Peyer's patch (tissue), 4 donors: ENCODE data around the gene KIF26B. TPM values are rescaled to one million over a fixed set of nuclear protein-coding genes. Genes with fewer than 3 reads are reported as not detected.

Source experiments
- DNase-seq, 3 donors: peaks; one replicate each; pipeline ENCODE4 v3.0.0-alpha.2; 2017 to 2019
- H3K27ac ChIP-seq, 4 donors: fragments of 200-600 bp; sonication (generic); one replicate each; pipeline ENCODE4 v1.5.1; 2016 to 2019
- H3K27me3 ChIP-seq, 2 donors: fragments of 200-600 bp; sonication (generic); one replicate each; pipeline ENCODE4 v1.5.1; 2019
- H3K36me3 ChIP-seq, 3 donors: fragments of 200-600 bp; sonication (generic); one replicate each; pipeline ENCODE4 v1.5.1; 2016 to 2019
- H3K4me1 ChIP-seq, 4 donors: fragments of 200-600 bp; sonication (generic); one replicate each; pipeline ENCODE4 v1.5.1; 2016 to 2019
- H3K4me3 ChIP-seq, 4 donors: fragments of 200-600 bp; sonication (generic); 1 replicate in 3 of 4; 2 replicates in 1 of 4; pipeline ENCODE4 v1.5.1; 2016 to 2019; ENCODE audit warnings: mild to moderate bottlenecking in 1 of 4
- H3K9me3 ChIP-seq, 4 donors: fragments of 200-600 bp; sonication (generic); one replicate each; pipeline ENCODE4 v1.5.1; 2016 to 2019; ENCODE audit warnings: mild to moderate bottlenecking in 1 of 4
- CTCF ChIP-seq, 6 experiments: fragments of 450-650 bp in 4 of 6; fragments of 200-600 bp in 2 of 6; sonication (generic) in 1 of 6; IDR thresholded peaks; one replicate each; pipeline ENCODE4 v1.5.1; 2017 to 2019; ENCODE audit warnings: antibody characterized with exemption in 6 of 6, mild to moderate bottlenecking in 3 of 6, moderate library complexity in 1 of 6
- POLR2A ChIP-seq, 2 donors: fragments of 450-650 bp; IDR thresholded peaks; one replicate each; pipeline ENCODE4 v1.5.1; 2017; ENCODE audit warnings: antibody characterized with exemption in 2 of 2, mild to moderate bottlenecking in 2 of 2, moderate library complexity in 2 of 2
- total RNA-seq, 4 donors: library from RNA; depleted of rRNA; stranded (reverse); fragments of >200 nt; gene quantifications; one replicate each; pipeline ENCODE4 v1.1.0, GENCODE V29; 2016

KIF26B gene
- total RNA-seq, 4 donors from 2014 or later: 0.70 to 1.6 (median 1.1) TPM

- no peak for TF ChIP-seq POLR2A (IDR thresholded peaks at IDR 0.05)
- TF ChIP-seq CTCF (IDR thresholded peaks at IDR 0.05): no peak
- H3K27me3 ChIP-seq: no peaks in the 10 kb centered on the region
- H3K36me3 ChIP-seq: no peaks in the 10 kb centered on the region
- H3K9me3 ChIP-seq: no peaks in the 10 kb centered on the region
- no peak overlapping the region for H3K4me3 ChIP-seq
- no peak for DNase-seq
- no peak overlapping the region for H3K27ac ChIP-seq
- no peaks in the 10 kb centered on the region for H3K4me1 ChIP-seq
Observed at GRCh38 chr1:245484176-245484575, 329.4 kb downstream of the KIF26B start.

GRCh38 chr1:245485996-245486395, 331.2 kb downstream of the KIF26B start:
- TF ChIP-seq CTCF (IDR thresholded peaks at IDR 0.05) (no peak), POLR2A (IDR thresholded peaks at IDR 0.05) (no peak)
- Histone ChIP-seq H3K27ac (no peak overlapping the region), H3K27me3 (no peaks in the 10 kb centered on the region), H3K36me3 (no peaks in the 10 kb centered on the region), H3K9me3 (no peaks in the 10 kb centered on the region), H3K4me1 (no peaks in the 10 kb centered on the region), H3K4me3 (no peak overlapping the region)
- no peak for DNase-seq

GRCh38 chr1:245486775-245487470, 332.1 kb downstream of the KIF26B start:
- TF ChIP-seq POLR2A (IDR thresholded peaks at IDR 0.05) (no peak), CTCF (IDR thresholded peaks at IDR 0.05) (no peak)
- Histone ChIP-seq H3K27me3 (no peaks in the 10 kb centered on the region), H3K9me3 (no peaks in the 10 kb centered on the region), H3K4me3 (no peak overlapping the region), H3K36me3 (no peaks in the 10 kb centered on the region), H3K27ac (no peak overlapping the region), H3K4me1 (no peaks in the 10 kb centered on the region)
- no peak for DNase-seq

- Histone ChIP-seq H3K27me3 (no peaks in the 10 kb centered on the region), H3K4me3 (no peak overlapping the region), H3K9me3 (no peaks in the 10 kb centered on the region), H3K27ac (no peak overlapping the region), H3K36me3 (no peaks in the 10 kb centered on the region), H3K4me1 (no peaks in the 10 kb centered on the region)
- TF ChIP-seq CTCF (IDR thresholded peaks at IDR 0.05): no peak
- no peak for TF ChIP-seq POLR2A (IDR thresholded peaks at IDR 0.05)
- no peak for DNase-seq
Observed at GRCh38 chr1:245488346-245489129, 333.8 kb downstream of the KIF26B start.

GRCh38 chr1:245489838-245490237, 335.1 kb downstream of the KIF26B start:
- H3K9me3 ChIP-seq: no peaks in the 10 kb centered on the region
- no peak overlapping the region for H3K4me3 ChIP-seq
- no peak for DNase-seq
- no peaks in the 10 kb centered on the region for H3K36me3 ChIP-seq
- no peak overlapping the region for H3K27ac ChIP-seq
- no peaks in the 10 kb centered on the region for H3K27me3 ChIP-seq
- H3K4me1 ChIP-seq: no peaks in the 10 kb centered on the region
- TF ChIP-seq POLR2A (IDR thresholded peaks at IDR 0.05) (no peak), CTCF (IDR thresholded peaks at IDR 0.05) (no peak)
